GM11168 (cell line): ENCODE data around the gene RYR3.

Source experiments
- in situ Hi-C: fragments of 300-500 bp; cut with MboI; formaldehyde crosslinking; loops from one replicate; pipeline ENCODE4 v1.12.0; 2022; ENCODE audit warnings: low sequenced_read_pairs; ENCODE audit not compliant: unreplicated experiment

Gene RYR3

DNA sequence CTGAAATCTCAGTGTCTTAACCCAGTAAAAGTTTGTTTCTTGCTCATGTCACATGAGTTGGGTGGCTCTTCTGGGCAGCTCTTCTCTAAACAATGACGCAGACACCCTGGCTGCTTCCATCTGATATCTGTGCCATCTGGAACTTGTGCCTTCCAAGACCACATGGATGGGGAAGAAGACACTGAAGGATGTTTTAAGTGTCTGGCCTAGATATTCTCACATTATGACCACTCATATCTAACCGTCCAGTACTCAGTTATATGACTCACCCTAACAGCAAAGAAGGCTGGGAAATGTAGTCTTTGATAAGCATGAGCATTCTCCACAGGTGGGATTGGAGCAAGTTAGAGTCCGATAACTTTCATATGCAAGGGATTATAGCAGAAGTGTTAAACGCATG lies 66.4 kb downstream of the RYR3 start:
- in situ Hi-C loops, result no loop called here

GRCh38 chr15:33378866-33379480 lies 68.2 kb downstream of the RYR3 start:
- in situ Hi-C loops, result no loop called here

- in situ Hi-C loops, result no loop called here
Measured at GRCh38 chr15:33380406-33380805, 69.6 kb downstream of the RYR3 start.

DNA sequence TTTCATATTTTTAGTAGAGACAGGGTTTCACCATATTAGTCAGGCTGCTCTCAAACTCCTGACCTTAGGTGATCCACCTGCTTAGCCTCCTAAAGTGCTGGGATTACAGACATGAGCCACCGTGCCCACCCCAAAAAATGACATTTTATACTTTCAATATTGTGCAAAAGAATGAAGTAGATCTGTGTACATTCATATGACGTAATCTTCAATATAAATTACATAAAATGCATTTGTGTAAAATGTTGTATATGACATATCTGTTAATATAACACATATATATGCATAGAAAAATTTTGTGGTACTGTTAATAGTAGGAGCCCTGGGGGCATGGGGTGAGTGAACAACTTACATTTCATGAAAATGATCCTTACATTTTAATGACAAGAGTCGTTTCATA lies 71.7 kb downstream of the RYR3 start:
- in situ Hi-C loops, result no loop called here

DNA sequence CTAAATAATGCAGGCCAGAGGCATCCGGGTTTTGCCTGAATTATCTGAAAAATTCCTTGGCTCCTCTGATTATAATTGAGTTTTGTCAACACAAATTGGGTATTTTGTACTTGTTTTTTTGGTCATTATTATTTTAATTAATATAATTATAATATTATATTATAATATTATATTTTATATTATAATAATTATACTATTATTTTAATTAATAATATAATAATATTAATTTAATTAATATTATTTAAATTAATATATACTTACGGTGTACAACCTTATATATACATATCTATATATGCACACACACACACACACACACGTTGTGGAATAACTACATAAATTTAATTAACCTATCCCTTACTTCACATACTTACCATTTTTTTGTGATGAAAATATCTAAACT lies 73.5 kb downstream of the RYR3 start:
- in situ Hi-C loops, result no loop called here

- in situ Hi-C loops, result no loop called here
Measured at GRCh38 chr15:33392453-33392852, 81.7 kb downstream of the RYR3 start.

DNA sequence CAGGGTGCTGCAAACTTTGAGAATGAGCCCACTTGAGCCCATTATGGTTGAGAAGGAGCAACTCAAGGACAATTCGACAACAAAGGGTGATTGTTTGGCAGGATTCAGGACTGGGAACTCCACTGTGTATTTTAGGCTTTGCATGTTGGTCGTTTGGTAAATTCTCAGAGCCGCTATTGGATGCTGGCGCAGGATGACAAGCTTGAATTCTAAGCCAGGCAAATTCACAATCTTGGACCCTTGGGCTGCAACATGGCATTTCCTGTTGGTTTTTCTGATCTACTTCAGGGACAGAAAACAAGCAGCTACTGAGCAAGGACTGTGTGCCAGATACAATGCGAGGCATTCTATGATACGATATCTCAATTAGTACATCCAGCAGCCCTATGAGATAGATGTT lies 82.8 kb downstream of the RYR3 start:
- in situ Hi-C loops, result no loop called here

GRCh38 chr15:33395321-33395720 lies 84.6 kb downstream of the RYR3 start:
- in situ Hi-C loops, result no loop called here

- in situ Hi-C loops, result no loop called here
Measured at GRCh38 chr15:33395846-33396245, 85.1 kb downstream of the RYR3 start.

DNA sequence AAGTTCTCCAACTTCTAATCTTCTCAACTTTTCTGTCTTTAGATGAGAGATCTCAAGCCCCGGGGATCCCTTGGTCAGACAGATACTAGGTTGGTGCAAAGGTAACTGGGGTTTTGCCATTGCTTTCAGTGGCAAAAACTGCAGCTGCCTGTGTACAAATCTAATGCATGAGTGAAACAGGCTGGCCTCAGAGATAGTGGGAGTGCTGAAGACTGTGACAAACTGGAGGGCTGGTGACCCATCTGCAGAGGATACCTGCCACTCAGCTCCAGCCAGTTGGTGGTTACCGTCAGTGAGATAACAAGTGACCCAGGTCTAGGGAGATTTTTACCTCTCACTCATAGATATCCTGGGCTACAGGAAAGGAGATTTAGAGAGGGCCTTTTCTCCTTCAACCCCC lies 85.7 kb downstream of the RYR3 start:
- in situ Hi-C loops, result no loop called here

DNA sequence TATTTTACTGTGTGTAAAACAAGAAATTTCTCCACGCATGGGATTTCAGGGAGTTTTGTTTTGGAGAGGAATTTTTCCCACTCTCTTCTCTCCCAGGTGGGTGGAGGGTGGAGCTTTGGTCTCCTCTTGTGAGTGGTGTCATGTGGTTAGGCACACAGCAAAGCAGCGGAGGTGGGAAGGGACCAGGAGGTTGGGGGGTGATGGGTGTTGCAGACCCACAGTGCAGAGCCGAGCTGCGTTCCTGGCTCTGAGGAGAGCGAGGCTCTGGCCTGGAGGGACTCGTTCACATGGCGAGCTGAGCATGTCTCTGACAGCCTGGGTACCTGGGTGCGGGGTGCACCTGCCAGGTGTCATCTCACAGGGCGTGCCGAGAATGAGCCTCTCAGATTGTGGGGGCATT lies 87.8 kb downstream of the RYR3 start:
- in situ Hi-C loops, result no loop called here

DNA sequence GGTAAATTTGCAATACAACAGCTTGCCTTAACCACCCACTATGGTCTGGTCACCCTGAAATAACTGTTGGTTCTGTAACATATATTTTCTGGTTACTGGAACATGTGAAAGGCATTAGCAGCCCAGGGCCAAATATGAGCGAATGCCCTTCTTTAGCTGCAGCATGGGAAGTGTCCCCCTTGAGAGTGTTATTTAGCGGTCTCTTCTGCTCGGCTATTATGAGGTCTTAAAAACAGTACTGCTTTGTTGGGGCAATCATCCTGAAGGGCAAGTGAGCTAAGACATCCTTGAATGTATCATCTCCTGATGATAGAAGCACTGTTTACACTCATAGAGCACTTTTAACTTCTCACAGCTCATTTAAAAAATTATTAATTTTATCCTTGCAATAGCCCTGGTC lies 90.2 kb downstream of the RYR3 start:
- in situ Hi-C loops, result no loop called here

DNA sequence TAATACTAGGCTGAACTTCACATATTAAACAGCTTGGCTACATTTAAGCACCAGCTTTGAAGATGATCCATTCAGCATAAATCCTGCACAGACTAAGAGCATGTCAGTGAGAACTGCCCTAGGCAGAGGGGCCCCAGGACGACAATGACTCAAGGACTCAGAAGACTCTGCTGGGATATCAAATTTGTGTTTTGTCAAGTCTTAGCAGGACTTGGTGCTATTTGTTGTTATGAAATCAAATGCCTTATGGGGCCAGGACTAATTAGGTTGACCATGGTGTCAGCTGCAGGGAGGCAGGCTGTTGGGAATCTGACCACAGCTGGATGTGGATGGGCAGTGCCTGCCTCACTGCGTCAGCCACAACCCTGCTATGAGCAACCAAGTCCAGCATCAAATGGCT lies 91.8 kb downstream of the RYR3 start:
- in situ Hi-C loops, result no loop called here

DNA sequence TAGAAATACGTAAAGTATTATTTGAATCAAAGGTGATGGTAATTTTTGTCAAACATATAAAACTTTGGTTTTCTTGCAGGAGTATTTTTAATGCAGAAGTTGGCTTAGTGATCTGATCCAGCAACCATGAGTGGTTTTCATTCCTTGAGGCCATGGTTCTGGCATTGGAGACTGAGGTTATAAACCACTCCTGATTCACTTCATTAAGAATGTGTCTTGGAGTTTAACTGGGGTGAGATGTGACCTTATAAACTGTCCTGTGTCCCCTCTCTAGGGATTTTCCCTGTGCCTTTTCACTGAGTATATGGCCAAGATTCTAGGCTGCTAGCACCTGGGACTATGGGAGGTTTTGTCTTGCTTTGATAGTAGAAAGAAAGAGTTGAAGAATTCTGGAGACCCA lies 94.3 kb downstream of the RYR3 start:
- in situ Hi-C loops, result no loop called here

DNA sequence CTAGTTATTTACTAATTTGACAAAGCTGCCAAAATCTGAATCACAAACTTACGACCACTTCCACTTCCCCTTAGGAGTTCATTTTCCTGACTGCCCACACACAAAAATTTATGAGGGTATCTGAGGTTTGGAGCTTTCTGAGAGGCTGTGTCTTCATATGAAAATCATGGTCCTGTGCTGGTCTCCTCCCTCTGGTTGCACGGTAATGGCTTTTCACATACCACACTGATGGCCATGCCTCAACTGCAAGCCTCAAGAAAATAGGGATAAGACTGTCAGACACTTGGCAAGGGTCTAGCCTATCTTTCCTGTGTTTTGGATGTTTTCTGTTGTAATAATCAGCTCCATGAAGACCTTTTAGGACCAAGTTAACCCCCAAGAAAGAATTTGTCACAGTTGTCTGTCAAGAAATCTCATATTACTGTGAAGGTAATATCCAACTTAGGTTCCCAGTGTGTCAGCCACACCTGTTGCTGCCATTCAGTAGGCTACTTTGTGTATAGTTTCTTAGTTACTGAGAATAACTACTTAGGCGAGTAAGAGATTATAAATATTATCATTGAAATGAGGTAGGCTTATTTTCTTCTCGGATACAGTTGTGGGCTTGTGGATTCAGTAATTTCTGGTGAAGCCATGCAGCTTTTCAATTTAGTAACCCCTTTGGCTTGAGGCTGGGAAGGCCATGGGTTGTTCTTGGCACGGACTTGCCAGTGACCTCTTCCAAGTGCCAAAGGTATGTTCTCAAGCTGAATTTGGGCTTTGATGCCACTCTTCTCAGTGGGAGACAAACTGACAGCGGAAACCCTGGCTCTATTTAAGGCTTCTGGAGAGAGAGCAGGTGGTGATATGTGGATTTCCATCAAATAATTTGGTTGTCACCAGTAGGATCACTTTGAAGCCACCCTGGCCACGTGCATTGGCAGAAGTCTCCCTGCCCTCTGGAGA lies 101.1 kb downstream of the RYR3 start:
- in situ Hi-C loops, result no loop called here

DNA sequence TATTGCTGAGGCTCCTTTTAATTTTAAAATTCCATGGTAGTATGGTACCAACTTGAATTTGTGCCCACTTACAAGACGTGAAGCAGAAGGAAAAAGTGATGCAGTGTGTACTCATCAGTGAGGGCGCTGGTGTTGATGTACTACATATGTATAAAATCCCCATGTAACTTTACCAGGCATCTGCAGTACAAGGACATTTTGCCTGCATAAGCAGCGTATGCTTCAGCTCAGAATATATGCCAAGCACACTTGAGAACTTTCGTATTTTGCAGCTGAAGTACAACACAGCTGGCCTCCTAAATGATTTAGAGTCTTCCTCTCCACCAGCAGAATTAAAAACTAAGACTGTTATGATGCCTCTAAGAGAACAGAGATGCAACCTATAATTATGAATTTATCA lies 108.9 kb downstream of the RYR3 start:
- in situ Hi-C loops, result no loop called here

- in situ Hi-C loops, result no loop called here
Measured at GRCh38 chr15:33424025-33424424, 113.3 kb downstream of the RYR3 start.

DNA sequence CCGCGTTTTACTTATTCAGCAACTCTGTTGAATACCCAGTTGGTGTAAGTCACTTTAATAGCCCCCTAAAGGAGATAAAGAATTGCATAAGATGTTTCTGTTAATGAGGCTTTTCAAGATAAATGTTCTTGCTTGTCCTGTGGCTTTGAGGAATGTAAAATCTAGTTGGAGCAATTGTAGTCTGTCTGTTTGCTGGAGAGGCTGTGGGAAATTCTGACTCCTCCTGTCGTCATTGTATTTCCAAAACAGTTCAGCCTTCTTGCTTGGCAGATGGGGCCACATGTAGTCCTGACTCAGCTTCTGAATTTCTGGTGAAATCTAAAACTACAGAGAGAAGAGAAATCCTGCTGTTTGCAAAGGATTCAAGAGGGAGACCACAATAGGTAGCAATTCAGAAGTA lies 114.4 kb downstream of the RYR3 start:
- in situ Hi-C loops, result no loop called here

DNA sequence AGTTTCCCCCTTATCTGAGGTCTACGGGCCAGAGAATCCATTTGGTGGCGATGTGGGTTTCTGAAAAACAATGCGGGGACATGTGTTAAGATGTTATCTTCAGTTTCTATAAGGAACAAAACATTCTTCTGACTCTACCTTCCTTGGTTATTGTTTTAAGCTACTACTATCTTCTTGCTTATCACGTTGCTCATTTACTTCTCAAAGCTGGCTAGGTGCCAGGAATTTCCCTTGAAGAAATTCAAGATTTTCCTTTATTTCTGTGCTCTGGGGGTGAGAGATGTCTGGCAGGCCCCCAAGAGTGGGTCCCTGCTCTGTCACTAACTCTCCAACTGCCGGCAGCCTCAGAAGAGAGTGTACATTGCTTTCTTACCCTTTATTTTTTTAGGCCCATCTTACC lies 119.8 kb downstream of the RYR3 start:
- in situ Hi-C loops, result no loop called here

DNA sequence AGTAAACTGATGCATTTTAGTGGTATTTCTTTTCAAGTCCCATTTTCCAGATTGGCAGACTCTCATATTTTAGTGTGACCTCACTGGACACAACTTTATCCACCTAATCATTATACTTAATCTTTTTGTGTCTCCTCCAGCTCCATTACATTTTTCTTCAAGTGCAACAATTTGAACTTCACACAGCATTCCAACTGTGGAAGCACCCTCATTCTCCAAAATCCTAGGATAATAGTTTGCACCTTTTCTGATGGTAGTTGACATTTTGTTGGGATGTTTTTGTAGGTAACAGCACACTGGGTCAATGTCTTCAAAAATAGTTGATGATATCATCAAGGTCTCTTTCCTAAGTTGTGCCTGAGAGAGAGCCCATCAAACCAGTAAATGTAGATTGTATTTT lies 123.1 kb downstream of the RYR3 start:
- in situ Hi-C loops, result no loop called here

- in situ Hi-C loops, result no loop called here
Measured at GRCh38 chr15:33438396-33438795, 127.6 kb downstream of the RYR3 start.

- in situ Hi-C loops, result no loop called here
Measured at GRCh38 chr15:33440900-33441299, 130.1 kb downstream of the RYR3 start.
